HG03342 (cell line): ENCODE measurements around the gene C3orf80.
"Not testable (repeated sequence)": the region's sequence is repeated elsewhere in the genome, so short reads cannot be mapped to it uniquely, and the experiment has no call there.

Source experiments
- ATAC-seq: cut with Tn5 transposase; IDR thresholded peaks from one replicate; pipeline ENCODE4 v1.9.1; 2021; ENCODE audit warnings: mild to moderate bottlenecking, moderate library complexity; ENCODE audit not compliant: unreplicated experiment

Gene C3orf80

DNA sequence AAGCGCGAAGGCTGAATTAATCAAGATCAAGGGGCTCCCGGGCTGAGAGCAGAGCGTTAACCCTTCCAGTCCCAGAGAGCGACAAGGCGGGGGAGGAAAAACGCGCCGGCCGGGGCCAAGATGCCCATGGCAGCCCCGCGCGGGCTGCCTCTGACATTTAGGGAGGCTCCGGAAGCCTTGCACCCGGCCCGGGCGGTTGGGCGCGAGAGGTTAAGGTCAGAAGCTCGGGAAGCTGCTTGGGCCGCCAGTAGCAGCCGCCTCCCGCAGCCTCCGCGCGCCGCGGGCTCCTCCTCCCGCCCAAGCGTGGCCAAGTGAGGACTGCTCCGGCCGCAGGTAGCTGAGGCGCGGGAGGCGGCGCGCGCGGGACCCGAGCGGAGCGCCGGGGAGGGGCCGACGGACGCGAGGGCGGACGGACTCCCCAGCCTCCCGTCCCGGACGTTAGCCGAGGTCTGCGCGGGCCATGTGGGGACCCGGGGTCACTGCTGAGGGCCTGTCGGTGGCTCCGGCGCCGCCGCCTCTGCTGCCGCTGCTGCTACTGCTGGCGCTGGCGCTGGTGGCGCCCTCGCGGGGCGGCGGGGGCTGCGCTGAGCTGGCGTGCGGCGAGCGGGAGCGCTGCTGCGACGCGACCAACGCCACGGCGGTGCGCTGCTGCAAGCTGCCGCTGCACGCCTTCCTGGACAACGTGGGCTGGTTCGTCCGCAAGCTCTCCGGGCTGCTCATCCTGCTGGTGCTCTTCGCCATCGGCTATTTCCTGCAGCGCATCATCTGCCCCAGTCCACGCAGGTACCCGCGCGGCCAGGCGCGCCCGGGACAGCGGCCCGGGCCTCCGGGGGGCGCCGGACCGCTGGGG is at the start of gene C3orf80:
C3orf80 (plus strand) TSS at position 247 of the 850 bp plus-strand sequence; CDS start at position 461, 214 bp downstream.
- ATAC-seq, result peak; percentile 78

DNA sequence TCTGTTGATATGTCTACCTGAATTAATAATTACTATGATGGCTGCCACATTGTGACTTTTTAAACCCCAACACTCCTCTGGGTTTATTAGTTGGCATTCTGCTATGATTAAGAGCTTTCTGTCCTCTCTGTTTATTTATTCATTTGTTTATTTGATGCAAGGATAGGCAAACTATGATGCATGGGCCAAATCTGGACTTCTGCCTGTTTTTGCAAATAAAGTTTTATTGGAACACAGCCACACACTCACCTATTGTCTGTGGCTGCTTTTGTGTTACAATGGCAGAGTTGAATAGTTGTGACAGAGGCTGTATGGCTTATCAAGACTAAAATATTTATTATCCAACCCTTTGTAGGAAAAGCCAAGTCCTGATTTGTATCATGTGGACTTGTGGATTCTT is 48.3 kb upstream of the C3orf80 start:
- ATAC-seq, result no peak

DNA sequence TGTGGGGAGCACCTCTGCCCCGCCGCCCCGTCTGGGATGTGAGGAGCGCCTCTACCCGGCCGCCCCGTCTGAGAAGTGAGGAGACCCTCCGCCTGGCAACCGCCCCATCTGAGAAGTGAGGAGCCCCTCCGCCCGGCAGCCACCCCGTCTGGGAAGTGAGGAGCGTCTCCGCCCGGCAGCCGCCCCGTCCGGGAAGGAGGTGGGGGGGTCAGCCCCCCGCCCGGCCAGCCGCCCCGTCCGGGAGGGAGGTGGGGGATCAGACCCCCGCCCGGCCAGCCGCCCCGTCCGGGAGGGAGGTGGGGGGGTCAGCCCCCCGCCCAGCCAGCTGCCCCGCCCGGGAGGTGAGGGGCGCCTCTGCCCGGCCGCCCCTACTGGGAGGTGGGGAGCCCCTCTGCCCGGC is 46.6 kb upstream of the C3orf80 start:
- not testable (repeated sequence) for ATAC-seq

DNA sequence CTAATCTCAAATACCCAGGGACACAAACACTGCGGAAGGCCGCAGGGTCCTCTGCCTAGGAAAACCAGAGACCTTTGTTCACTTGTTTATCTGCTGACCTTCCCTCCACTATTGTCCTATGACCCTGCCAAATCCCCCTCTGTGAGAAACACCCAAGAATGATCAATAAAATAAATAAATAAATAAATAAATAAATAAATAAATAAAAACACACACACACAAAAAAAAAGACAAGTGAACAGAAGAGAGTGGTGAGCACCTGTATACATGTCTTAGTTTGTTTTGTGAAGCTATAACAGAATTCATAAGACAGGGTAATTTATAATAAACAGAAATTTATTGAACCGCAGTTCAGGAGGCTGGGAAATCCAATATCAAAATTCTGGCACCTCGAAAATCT is 45.8 kb upstream of the C3orf80 start:
- not testable (repeated sequence) for ATAC-seq

DNA sequence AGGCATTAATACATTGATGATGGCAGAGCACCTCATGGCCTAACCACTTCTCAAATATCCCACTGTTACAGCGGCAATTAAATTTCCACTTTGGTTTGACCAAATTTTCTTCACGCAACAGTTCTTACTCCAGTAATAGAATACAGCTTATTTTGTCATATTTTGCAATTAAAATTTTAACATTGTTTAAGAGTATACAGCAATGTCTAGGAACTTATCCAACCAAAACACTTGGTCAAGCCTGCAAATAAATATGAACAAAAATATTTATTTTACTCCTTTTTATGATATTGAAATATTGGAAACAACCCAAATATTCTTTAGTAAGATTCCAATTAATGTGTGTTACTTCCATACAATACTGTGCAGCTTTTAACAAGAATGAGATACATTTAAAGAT is 45.3 kb upstream of the C3orf80 start:
- ATAC-seq, result no peak

DNA sequence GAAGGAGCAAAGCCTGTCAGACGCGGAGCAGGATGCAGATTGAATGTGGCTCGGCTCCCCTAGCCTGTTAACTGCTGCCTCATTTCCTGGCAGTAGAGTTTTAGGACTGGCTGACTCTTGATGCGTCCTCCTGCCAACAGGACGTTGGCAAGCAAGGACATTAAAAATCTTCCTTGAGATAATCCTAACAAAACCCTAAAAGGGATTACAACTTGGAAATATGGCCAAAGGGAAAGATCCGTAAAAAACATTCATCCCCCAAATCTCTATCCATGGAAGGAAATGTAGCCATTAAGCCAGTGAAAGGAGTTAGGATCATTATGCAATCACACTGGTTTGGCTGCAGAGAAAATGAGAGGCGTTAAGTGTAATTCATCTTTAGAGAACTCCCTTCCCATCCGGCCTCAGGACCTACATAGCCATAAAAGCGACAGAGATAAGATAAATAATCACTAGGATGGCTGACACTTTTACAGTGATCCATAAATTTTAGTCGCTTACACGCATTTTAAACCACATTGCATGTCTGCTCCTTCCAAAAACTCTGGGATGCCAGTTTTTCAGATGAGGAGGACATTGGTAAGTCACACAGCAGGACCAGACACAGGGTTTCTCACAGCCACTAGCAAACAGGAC is 44.5 kb upstream of the C3orf80 start:
- ATAC-seq, result no peak

DNA sequence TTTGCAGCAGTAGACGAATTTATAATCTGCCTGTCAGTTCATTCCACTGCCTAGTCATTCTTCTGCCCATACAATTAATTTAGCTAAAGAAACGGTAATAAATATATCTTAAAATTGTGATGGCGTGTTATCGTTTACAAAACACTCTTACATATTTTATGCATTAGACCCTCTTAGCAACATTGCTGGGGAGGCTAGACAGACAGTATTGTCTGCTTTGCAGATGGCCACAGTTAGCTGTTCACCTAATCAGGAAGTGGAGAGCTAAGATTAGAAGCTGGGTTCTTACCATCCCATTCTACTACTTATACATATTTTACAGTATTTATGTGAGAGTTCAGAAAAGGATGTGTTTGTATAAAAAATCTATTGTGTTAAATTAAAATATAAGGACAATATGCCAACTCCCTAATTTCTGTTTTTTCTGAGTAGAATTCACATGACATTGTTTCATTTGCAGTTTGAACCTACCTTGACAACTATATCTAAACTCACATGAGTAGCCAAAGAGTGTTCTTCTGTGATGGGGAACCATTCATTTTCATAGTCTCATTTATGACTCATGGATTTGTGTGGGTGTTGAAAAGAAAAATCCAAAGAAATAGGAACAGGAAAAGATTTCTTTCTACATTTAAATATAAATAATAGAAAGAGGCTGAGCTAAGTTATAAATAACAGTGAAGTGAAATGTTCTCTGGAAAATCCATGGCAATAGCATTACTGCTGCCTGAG is 41.7 kb upstream of the C3orf80 start:
- no peak for ATAC-seq

DNA sequence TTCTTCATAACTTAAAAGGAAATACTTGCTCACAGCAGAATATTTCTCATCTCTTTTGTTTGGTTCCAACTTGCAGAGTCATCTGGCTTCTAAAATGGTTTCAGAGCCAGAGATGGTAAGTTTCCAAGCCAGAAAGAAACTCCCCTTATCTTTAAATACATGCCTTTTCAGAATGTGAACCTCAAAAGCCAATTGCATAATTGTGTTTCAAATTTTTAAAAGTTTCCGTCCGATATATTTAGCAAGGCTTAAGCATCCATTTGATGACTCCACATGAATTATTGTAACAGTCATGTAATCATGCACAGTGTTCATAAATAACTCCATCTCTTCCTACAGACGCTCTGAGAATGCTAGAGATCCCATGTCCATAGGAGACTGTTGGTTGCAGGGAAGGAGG is 40.6 kb upstream of the C3orf80 start:
- ATAC-seq, result no peak

DNA sequence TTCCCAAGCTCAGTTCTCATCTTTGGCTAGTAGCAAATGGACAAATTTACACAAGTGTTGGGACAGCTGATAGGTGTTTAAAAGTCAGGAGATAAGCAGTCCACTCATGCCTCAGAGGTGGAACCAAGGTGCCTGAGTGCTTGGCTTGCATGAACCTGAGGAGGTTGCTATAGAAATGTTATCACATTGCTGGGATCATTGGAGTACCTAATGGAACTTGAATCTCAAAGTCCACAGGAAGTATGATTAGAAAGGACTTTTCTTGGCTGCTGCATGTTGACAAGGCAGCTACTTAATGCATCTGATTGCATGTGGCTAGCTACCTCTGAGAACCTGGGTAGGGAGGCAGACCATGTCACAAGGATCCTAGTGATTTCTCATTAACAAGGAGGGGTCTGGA is 39.5 kb upstream of the C3orf80 start:
- no peak for ATAC-seq

DNA sequence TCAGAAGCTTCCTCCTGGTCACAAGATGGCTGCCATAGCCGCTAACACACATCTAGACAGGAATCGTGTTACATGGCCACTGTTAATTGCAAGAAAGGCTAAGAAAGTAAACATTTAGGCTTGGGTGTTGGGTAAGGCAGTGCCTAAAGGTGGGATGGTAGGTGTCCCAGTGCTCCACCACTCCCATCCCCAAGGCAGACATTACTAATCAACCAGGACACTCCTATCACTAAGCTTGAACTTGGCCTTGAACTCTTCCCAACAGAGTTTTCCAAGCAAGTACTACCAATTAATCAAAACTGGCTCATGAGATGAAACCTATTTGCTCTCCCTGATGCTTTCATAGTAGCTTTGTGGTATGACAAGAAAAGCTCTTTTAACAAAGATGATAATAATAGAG is 37.9 kb upstream of the C3orf80 start:
- ATAC-seq, result no peak

DNA sequence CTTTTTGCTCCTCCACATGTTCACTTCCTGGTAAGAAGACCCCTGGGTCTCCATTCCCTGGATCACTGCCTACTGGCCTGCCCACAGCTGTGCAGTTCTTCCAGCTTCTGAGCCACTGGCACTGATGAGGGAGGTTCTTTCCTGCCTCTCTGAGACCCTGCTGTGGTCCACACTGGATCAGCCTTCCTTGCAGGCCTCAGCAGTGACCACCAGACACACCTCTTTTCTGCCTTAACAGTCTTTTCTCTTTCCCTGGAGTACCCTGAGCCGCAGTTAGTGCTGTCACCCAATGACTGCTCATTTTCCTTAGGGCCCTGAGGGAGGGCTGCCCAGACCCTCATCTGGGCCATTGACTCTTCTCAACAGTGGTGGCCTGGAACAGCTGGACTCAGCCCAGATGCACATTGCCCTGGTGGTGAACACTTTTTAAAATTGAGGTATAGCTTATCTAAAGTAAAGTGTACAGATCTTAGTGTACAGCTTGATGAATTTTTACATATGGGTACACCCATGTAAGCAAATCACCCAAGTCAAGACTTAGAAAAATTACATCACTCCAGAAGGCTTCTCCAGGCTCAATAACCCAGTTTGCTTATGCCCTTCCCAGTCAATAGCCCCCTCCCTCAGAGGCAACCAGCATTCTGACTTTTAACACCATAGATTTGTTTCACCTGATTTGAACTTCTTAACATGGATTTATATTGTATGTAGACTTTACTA is 32.8 kb upstream of the C3orf80 start:
- ATAC-seq, result no peak

DNA sequence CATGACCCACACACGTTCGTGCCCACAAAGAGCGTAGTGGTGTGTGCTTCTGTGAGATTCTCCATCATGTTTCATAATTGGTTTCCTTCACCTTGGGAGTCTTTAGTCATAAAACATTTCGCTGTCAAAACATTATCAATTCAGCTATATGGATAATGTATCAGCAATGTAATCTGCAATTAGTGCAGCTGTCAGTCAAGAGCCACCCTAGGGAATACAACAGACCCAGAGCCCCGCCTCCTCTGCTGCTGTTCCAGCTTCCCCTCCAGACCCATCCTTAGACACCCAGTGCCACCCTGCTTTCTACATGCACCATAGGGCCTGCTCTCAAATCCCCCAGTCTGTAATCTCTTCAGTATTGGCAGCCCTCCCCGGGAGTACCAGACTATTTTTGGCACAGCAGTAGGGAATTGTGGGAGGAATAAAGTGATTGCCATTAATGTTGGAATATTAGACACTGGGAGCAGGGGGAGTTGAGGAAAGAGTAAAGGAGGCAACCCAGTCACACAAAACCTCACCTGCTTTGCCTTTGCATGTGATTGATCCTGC is 31.5 kb upstream of the C3orf80 start:
- ATAC-seq, result no peak

DNA sequence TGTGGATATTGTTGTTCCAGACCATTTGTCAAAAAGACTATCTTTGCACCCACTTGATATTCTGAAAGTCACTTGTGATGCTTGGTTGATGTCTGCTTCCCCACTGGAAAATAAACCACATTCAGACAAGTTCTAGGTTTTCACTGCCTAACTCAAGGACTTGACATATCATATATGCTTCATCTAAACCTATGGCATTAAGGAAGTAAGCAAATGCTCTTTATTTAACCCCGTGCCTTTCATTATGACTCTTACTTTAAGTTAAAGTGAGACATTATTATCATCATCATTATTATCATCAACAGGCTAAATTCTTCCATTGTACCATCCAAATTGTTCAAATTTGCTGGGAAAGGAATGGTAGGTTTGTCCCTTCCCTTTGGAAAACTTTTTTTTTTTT is 30.8 kb upstream of the C3orf80 start:
- no peak for ATAC-seq

DNA sequence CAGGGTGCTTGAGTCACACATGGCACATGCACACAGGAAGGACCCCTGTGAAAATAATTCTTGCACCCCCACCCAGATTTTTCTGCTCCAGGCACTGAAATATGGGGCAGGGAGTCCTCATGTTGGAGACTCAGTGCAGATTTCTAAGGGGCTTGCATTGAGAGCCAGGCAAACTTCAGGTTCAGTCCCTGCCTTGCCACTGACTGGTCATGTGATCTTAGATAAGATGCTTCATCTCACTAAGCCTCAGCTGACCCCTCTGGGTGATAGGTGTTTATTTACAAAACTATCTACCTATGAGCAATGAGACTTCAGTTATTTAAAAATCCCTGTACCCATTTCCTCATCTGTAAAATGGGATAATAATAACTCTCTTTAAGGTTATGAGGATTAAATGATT is 30.1 kb upstream of the C3orf80 start:
- ATAC-seq, result no peak

DNA sequence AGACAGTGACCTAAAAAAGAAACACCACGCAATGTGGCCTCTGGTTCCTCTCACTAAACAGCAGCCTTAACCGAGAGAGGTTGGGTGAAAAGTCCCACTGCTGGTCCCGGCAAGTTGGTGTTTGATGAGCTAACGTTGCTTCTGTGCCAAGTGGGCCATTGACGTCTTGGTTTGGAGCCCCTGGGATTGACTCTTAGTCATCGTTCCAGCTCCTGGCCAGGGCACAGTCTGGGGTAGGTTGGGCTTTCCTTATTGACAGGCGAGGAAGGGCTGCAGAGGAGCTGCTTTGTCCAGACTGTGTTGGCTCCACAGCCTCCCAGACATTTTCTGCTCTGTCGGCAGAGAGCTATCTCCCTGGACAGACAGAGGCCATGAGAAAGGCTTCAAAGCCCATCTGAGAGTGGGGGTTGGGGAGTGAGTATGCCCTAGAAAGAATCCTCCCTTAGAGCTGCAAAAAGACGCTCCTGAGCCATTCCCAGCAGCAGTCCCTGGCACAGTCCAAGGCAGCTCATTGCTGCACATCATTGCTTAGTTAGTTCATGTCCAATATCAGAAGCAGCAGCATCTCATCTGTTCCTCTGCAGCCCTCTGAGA is 28.6 kb upstream of the C3orf80 start:
- no peak for ATAC-seq

DNA sequence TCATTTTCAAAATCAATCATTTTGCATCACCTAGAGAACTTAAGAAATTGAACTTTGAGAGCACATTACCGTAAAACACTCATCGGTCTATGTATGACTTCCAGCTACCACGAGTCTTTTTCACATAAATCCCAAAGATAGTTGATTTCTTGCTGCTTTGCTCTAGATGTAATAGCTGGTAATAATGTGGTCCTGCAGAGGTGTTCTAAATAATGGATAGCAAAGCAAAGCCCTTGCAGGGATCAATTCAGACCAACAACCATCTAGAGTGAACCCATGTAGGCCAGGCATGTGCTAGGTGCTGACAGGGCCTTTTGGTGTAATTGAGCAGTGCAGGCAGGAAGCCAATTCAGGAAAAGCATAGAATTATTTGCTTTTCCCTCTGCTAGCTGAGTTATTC is 26.1 kb upstream of the C3orf80 start:
- ATAC-seq, result no peak

DNA sequence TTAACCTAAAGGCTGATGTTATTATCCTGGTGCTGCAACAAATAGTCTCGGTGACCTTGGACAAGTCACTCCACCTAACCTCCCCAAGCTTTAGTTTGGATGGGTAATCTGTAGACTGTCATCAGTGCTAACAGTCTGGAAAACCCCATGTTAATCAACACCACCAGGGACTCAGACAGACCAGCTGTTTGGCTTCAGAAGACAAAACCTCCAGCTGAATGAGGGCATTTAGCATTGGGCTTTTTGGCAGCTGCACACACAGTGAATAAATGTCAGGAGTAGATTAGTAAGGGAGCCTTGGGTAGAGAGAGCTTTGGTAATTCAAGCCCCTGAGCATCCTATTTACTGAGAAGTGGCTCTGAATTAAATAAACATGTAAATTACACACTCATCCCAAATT is 24.9 kb upstream of the C3orf80 start:
- peak; percentile 69 for ATAC-seq

DNA sequence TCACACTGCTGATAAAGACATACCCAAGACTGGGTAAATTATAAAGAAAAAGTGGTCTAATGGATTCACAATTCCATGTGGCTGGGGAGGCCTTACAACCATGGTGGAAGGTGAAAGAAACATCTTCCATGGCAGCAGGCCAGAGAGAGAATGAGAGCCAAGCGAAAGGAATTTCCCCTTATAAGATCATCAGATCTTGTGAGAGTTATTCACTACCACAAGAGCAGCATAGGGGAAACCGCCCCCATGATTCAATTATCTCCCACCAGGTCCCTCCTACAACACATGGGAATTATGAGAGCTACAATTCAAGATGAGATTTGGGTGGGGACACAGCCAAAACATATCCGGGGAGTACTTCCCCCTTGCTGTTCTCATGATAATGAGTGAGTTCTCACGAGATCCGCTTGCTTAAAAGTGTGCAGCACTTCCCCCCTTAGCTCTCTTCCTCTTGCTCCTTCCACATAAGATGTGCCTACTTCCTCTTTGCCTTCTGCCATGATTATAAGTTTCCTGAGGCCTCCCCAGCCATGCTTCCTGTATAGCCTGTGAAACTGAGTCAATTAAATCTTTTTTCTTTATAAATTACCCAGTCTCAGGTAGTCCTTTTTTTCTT is 20.7 kb upstream of the C3orf80 start:
- ATAC-seq, result not testable (repeated sequence)

DNA sequence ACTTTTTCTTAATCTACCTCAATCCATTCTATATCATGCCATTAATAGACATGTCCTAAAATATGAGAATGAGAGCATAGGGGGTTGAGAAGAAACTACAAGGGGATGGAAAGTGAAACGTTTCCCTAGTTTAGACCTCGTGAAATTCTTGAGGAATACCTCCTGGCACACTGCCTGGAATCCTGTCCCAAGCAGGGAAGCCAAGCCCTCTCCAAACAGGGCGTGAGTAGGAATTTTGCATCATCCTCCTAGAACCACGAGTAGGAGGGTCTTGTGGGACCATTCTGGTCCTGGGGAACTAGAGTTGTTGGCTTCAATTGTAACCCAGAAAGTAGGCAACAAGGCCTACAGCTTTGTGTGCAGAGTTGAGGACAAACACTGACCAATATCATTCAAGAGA is 19.6 kb upstream of the C3orf80 start:
- no peak for ATAC-seq

DNA sequence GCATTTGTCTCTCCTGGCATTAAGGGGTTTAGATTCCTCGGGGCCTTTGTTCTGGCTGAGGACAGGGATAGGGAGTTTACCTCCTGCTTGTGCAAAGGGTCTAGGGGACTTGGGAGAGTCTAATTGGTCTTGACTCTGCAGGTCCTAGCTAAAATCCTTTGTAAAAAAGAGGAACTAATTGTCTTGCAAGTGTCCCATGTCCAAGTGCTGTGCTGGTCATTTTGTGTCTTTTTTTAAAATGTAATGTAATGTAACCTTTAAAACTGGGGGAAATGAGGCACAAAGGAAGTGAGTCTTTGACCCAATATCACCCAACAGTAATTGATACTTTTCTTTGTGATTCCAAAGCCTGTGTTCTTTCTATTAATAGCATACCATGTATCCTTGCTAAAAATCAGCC is 14.9 kb upstream of the C3orf80 start:
- ATAC-seq, result no peak
